Stimulated activated naive CD8-positive, alpha-beta T cell treated with anti-CD3 and anti-CD28 coated beads, Interleukin-15, Interleukin-2, amounts not matched to agents 100 ng/mL and 50 ng/mL, for 24 hours (primary cell): Measurements from ENCODE around the gene KRTAP5-4.
"Not testable (repeated sequence)": the region's sequence is repeated elsewhere in the genome, so short reads cannot be mapped to it uniquely, and the experiment has no call there.

ENCODE experiments used
- H3K27ac Mint-ChIP-seq: one replicate; pipeline ENCODE4 v1.8.0; 2021; ENCODE audit warnings: mild to moderate bottlenecking, mixed read lengths
- H3K27me3 Mint-ChIP-seq: one replicate; pipeline ENCODE4 v1.8.0; 2021; ENCODE audit warnings: mixed read lengths
- H3K36me3 Mint-ChIP-seq: one replicate; pipeline ENCODE4 v1.8.0; 2021; ENCODE audit warnings: low read depth, mixed read lengths
- H3K4me1 Mint-ChIP-seq: one replicate; pipeline ENCODE4 v1.8.0; 2021; ENCODE audit warnings: low read depth, mixed read lengths
- H3K4me3 Mint-ChIP-seq: one replicate; pipeline ENCODE4 v1.8.0; 2021; ENCODE audit warnings: mild to moderate bottlenecking, mixed read lengths
- H3K9me3 Mint-ChIP-seq: one replicate; pipeline ENCODE4 v1.8.0; 2021; ENCODE audit warnings: mixed read lengths

Gene KRTAP5-4

DNA sequence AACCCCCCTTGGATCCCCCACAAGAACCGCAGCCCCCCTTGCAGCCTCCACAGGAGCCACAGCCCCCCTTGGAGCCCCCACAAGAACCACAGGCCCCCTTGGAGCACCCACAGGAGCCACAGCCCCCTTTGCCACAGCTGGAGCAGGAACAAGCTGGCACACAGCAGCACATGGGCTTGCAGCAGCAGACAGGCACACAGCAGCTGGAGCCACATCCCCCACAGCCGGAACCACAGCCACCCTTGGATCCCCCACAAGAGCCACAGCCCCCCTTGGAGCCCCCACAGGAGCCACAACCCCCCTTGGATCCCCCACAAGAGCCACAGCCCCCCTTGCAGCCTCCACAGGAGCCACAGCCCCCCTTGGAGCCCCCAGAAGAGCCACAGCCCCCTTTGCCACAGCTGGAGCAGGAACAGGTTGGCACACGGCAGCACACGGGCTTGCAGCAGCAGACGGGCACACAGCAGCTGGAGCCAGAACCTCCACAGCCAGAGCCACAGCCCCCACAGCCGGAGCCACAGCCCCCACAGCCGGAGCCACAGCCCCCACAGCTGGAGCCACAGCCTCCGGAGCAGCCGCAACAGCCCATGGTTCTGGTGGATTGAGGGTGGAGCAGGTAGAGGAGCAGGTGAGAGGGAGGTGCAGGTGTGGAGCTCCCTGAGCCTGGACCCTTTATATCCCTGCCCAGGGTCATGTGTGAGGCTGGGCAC, 37.1 kb downstream of the KRTAP5-4 start, which contains the start of gene KRTAP5-1:
Gene KRTAP5-1 (minus strand): TSS at position 623 of the 710 bp plus-strand sequence. CDS start 34 bp downstream, at position 589.
- not testable (repeated sequence) for H3K27ac Mint-ChIP-seq, H3K4me3 Mint-ChIP-seq, H3K9me3 Mint-ChIP-seq, H3K36me3 Mint-ChIP-seq
- Mint-ChIP-seq H3K4me1 (peaks cover 18% of the 10 kb centered on the region), H3K27me3 (peaks cover 16% of the 10 kb centered on the region)

GRCh38 chr11:1582909-1583308, 39.0 kb downstream of the KRTAP5-4 start:
- not testable (repeated sequence) for H3K4me1 Mint-ChIP-seq, H3K9me3 Mint-ChIP-seq, H3K36me3 Mint-ChIP-seq, H3K4me3 Mint-ChIP-seq, H3K27ac Mint-ChIP-seq
- H3K27me3 Mint-ChIP-seq = peaks cover 16% of the 10 kb centered on the region

- Mint-ChIP-seq H3K4me1 (peaks cover 6% of the 10 kb centered on the region), H3K4me3 (no peak overlapping the region), H3K27ac (no peak overlapping the region), H3K27me3 (peaks cover 16% of the 10 kb centered on the region), H3K9me3 (peaks cover 8% of the 10 kb centered on the region), H3K36me3 (no peaks in the 10 kb centered on the region)
Measured at GRCh38 chr11:1581976-1582375, 40.0 kb downstream of the KRTAP5-4 start.

- no peak overlapping the region for H3K4me3 Mint-ChIP-seq
- H3K27ac Mint-ChIP-seq = no peak overlapping the region
- H3K27me3 Mint-ChIP-seq = peaks cover 3% of the 10 kb centered on the region
- peaks cover 8% of the 10 kb centered on the region for H3K9me3 Mint-ChIP-seq
- no peaks in the 10 kb centered on the region for H3K4me1 Mint-ChIP-seq
- no peaks in the 10 kb centered on the region for H3K36me3 Mint-ChIP-seq
Measured at GRCh38 chr11:1576825-1577224, 45.1 kb downstream of the KRTAP5-4 start.

- H3K4me3 Mint-ChIP-seq, H3K9me3 Mint-ChIP-seq, H3K27me3 Mint-ChIP-seq, H3K27ac Mint-ChIP-seq, H3K4me1 Mint-ChIP-seq, H3K36me3 Mint-ChIP-seq: not testable (repeated sequence)
Measured at GRCh38 chr11:1575756-1576155, 46.2 kb downstream of the KRTAP5-4 start.

DNA sequence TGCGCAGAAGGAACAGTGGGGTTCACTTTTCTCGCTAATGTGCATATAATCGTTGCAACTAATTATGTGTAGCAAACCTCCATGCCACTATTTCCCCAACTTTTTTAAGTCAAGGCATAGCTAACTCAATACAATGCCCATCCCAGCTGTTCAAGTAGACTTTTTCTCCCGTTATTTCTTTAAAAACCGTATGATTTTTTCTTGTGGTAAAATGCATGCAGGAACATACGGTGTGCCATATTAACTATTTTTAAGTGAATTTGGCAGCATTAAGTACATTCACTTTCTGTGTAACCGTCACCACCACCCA, 47.0 kb downstream of the KRTAP5-4 start:
- Mint-ChIP-seq H3K27me3 (peaks cover 3% of the 10 kb centered on the region), H3K4me3 (no peak overlapping the region), H3K4me1 (peaks cover 3% of the 10 kb centered on the region), H3K9me3 (peaks cover 8% of the 10 kb centered on the region), H3K36me3 (no peaks in the 10 kb centered on the region), H3K27ac (no peak overlapping the region)

DNA sequence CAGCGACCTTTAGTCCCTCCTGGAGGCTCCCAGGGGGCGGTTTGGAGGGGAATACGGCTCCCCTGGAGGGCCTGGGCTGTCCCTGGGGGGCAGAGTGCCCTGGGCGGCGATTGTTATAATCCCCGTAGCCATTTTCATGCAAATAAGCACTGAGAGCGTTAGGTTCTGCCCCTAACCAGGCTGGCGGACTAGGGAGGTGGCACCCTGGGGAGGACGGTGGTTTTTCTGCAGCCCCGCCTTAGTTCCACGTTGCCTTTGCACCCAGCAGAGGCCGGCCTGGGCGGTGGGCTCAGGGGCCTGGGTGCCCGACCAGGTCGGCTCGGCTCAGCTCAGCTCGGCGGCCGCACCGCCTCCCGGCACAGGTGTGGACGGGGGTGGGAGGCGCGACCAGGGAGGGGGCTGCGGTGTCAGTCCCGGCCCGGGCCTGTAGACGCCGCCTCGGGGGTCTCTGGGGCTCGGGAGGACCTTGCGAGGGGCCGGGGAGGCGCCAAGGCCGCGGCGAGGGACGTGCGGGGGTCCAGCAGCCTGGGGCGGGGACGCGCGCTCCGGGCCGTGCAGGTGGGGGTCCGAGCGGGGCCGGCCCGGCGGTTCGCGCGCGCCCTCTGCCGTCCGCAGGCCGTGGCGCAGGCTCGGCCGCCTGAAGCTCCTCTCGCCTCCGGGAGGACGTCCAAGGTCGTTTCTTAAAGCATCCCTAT, 47.6 kb downstream of the KRTAP5-4 start:
- Mint-ChIP-seq H3K4me1 (peaks cover 5% of the 10 kb centered on the region), H3K9me3 (peaks cover 8% of the 10 kb centered on the region), H3K36me3 (no peaks in the 10 kb centered on the region), H3K4me3 (no peak overlapping the region), H3K27ac (no peak overlapping the region), H3K27me3 (peaks cover 3% of the 10 kb centered on the region)

DNA sequence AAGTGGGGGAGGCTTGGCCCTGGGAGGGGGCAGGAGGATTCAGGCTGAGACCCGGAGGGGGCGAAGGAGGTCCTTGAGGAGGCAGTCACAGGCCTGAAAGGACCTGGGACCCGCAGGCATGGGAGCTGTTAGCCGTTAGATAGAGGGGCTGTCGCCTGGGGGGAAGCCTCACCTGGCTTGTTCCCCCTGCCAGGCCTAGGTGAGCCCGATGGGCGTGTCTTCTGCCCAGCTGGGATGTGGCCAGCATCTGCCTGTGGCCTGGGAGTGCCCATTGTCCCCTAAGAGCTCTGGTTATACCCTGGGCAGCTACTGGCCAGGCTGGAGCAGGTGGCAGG, 48.1 kb downstream of the KRTAP5-4 start:
- Mint-ChIP-seq H3K9me3 (peaks cover 8% of the 10 kb centered on the region), H3K27ac (no peak overlapping the region)

GRCh38 chr11:1573077-1573902, 48.6 kb downstream of the KRTAP5-4 start:
- H3K4me1 Mint-ChIP-seq = peaks cover 8% of the 10 kb centered on the region
- H3K36me3 Mint-ChIP-seq = no peaks in the 10 kb centered on the region
- no peaks in the 10 kb centered on the region for H3K27me3 Mint-ChIP-seq
- H3K4me3 Mint-ChIP-seq = peak overlapping the region; percentile 48
- H3K27ac Mint-ChIP-seq = no peak overlapping the region
- H3K9me3 Mint-ChIP-seq = peaks cover 3% of the 10 kb centered on the region

More for the DNA sequence above, 48.1 kb downstream of the KRTAP5-4 start:
- peaks cover 8% of the 10 kb centered on the region for H3K4me1 Mint-ChIP-seq
- peaks cover 3% of the 10 kb centered on the region for H3K27me3 Mint-ChIP-seq
- peak overlapping the region; percentile 48 for H3K4me3 Mint-ChIP-seq
- no peaks in the 10 kb centered on the region for H3K36me3 Mint-ChIP-seq

DNA sequence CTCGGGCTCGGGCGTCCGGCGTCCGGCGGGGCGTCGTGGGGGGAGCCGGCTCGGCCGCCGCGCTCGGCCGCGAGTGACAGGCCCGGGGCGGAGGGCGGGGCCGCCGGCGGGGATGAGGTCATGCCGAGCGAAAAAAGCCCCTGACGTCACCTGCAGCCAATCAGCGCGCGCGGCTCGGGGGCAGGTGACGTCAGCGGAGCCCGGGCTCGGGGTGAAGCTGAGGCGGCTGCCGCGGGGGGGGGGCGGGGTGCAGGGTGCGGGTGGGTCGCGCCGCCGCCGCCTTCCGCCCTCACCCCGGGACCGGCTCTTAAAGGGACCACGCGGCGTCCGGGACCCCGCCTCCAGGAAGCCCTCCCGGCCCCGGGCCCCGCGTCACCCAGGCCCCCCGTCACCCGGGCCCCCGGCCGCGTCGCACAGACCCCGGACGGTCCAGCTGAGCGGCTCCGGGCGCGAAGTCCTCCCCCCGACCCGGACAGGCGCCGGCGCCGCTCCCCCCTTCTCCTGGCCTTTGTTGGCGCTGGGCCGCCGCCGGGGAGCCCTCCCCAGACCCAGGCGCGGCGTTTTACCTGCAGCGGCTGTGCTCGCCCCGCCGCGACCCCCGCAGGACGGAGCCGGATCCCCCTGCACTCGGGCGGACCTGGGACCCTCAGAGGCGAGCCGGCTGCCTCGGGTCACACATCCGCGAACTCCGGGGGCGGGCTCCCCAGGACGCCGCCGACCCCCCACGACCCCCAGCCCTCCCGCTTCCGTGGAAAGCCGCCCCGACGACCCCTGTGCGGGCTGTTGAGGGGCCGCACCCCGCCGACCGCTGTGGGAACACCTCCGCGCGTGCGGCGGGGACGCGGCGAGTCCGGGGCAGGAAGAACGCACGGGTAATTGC, 49.5 kb downstream of the KRTAP5-4 start, which contains the start of gene DUSP8:
Gene DUSP8 (minus strand): TSS at position 75 of the 880 bp plus-strand sequence. CDS start 6,445 bp downstream, outside the sequence.
- Mint-ChIP-seq H3K4me3 (no peak within 1 kb of the TSS), H3K4me1 (peaks cover 8% of the 10 kb centered on the region), H3K27ac (no peak within 1 kb of the TSS), H3K36me3 (no peaks in the 10 kb centered on the region), H3K9me3 (no peaks in the 10 kb centered on the region), H3K27me3 (no peaks in the 10 kb centered on the region)

GRCh38 chr11:1571760-1572196, 50.2 kb downstream of the KRTAP5-4 start:
- no peaks in the 10 kb centered on the region for H3K36me3 Mint-ChIP-seq
- no peak overlapping the region for H3K4me3 Mint-ChIP-seq

More at GRCh38 chr11:1571760-1572196, 50.2 kb downstream of the KRTAP5-4 start:
- peaks cover 8% of the 10 kb centered on the region for H3K4me1 Mint-ChIP-seq
- no peaks in the 10 kb centered on the region for H3K9me3 Mint-ChIP-seq
- H3K27me3 Mint-ChIP-seq = no peaks in the 10 kb centered on the region
- no peak overlapping the region for H3K27ac Mint-ChIP-seq
